ENCODE results near the gene VEZT. TPM values are rescaled to one million over a fixed set of nuclear protein-coding genes. Genes with fewer than 3 reads are reported as not detected.

VEZT gene
- polyA plus RNA-seq, 3 donors = 14.6 to 20.6 (median 16.7) TPM

- H3K27ac Mint-ChIP-seq = peak overlapping the region in 1 of 7 donors; percentile 58
- H3K4me3 Mint-ChIP-seq = no peak overlapping the region
Observed at GRCh38 chr12:95244350-95244749, 26.7 kb downstream of the VEZT start.

GRCh38 chr12:95248095-95248494 is 30.5 kb downstream of the VEZT start:
- H2AFZ ChIP-seq (ENCODE audit: insufficient read depth, low read depth, low read length, poor library complexity, severe bottlenecking) = no peak overlapping the region
- H3K9ac ChIP-seq (ENCODE audit: insufficient read depth, low read length, poor library complexity, severe bottlenecking) = no peak overlapping the region
- no peaks in the 10 kb centered on the region for H3K27me3 ChIP-seq (ENCODE audit: control insufficient read depth in 2 of 2, insufficient read depth in 2 of 2, low read length in 2 of 2)
- H4K20me1 ChIP-seq (ENCODE audit: insufficient read depth, low read length) = no peaks in the 10 kb centered on the region
- Mint-ChIP-seq H3K36me3 (peaks cover 26 to 33% of the 10 kb centered on the region in 2 donors), H3K4me1 (no peaks in the 10 kb centered on the region), H3K27ac (no peak overlapping the region), H3K27me3 (ENCODE audit: low read depth in 3 of 3) (peaks cover 0 to 2% (median 0%) of the 10 kb centered on the region in 3 donors), H3K9me3 (no peaks in the 10 kb centered on the region), H3K4me3 (no peak overlapping the region)
- no peak overlapping the region for H3K27ac ChIP-seq (ENCODE audit: low read depth in 1 of 2, low read length in 2 of 2)
- TF ChIP-seq CTCF (IDR thresholded peaks at IDR 0.05) = no peak
- WGBS (ENCODE audit: insufficient coverage) = no CpG with 5 or more reads among the region's 1 CpG
- H3K4me1 ChIP-seq (ENCODE audit: control insufficient read depth in 1 of 2, insufficient read depth in 2 of 2, low read length in 2 of 2) = no peaks in the 10 kb centered on the region
- H3K4me3 ChIP-seq (replicated peaks in 1 of 3; ENCODE audit: low read depth in 2 of 3, low read length in 3 of 3) = no peak overlapping the region
- no peak overlapping the region for H3K4me2 ChIP-seq (replicated peaks; ENCODE audit: extremely low read depth, low read length, poor library complexity, severe bottlenecking)
- peaks cover 22% of the 10 kb centered on the region in 2 donors for H3K36me3 ChIP-seq (replicated peaks in 1 of 2; ENCODE audit: control insufficient read depth in 1 of 2, insufficient read depth in 2 of 2, low read length in 2 of 2)
- intact Hi-C loops (cut with micrococcal nuclease) = no loop called here
- H3K79me2 ChIP-seq (ENCODE audit: insufficient read depth, low read length) = peaks cover 5% of the 10 kb centered on the region
- no peaks in the 10 kb centered on the region for H3K9me3 ChIP-seq (replicated peaks in 1 of 2; ENCODE audit: control insufficient read depth in 1 of 2, insufficient read depth in 1 of 2, low read length in 2 of 2)
- no peak for DNase-seq

More at GRCh38 chr12:95244350-95244749, 26.7 kb downstream of the VEZT start:
- peaks cover 14% of the 10 kb centered on the region for H3K79me2 ChIP-seq (ENCODE audit: insufficient read depth, low read length)
- intact Hi-C loops (cut with micrococcal nuclease) = no loop called here
- H2AFZ ChIP-seq (ENCODE audit: insufficient read depth, low read depth, low read length, poor library complexity, severe bottlenecking) = no peak overlapping the region
- H3K36me3 Mint-ChIP-seq = peaks cover 16 to 31% of the 10 kb centered on the region in 2 donors
- peaks cover 0 to 2% (median 0%) of the 10 kb centered on the region in 7 donors for H3K9me3 Mint-ChIP-seq
- H3K4me2 ChIP-seq (replicated peaks; ENCODE audit: extremely low read depth, low read length, poor library complexity, severe bottlenecking) = no peak overlapping the region
- DNase-seq = no peak
- no peaks in the 10 kb centered on the region for H4K20me1 ChIP-seq (ENCODE audit: insufficient read depth, low read length)
- H3K27ac ChIP-seq (ENCODE audit: low read depth in 1 of 2, low read length in 2 of 2) = no peak overlapping the region
- H3K4me1 Mint-ChIP-seq = peaks cover 4% of the 10 kb centered on the region
- no peak overlapping the region for H3K4me3 ChIP-seq (replicated peaks in 1 of 3; ENCODE audit: low read depth in 2 of 3, low read length in 3 of 3)
- H3K27me3 ChIP-seq (ENCODE audit: control insufficient read depth in 2 of 2, insufficient read depth in 2 of 2, low read length in 2 of 2) = no peaks in the 10 kb centered on the region
- WGBS (ENCODE audit: insufficient coverage) = 100% methylated on average over 1 of the region's 3 CpGs
- no peaks in the 10 kb centered on the region for H3K9me3 ChIP-seq (replicated peaks in 1 of 2; ENCODE audit: control insufficient read depth in 1 of 2, insufficient read depth in 1 of 2, low read length in 2 of 2)
- no peak overlapping the region for H3K9ac ChIP-seq (ENCODE audit: insufficient read depth, low read length, poor library complexity, severe bottlenecking)
- no peaks in the 10 kb centered on the region for H3K4me1 ChIP-seq (ENCODE audit: control insufficient read depth in 1 of 2, insufficient read depth in 2 of 2, low read length in 2 of 2)
- H3K36me3 ChIP-seq (replicated peaks in 1 of 2; ENCODE audit: control insufficient read depth in 1 of 2, insufficient read depth in 2 of 2, low read length in 2 of 2) = peaks cover 14 to 19% of the 10 kb centered on the region in 2 donors
- H3K27me3 Mint-ChIP-seq (ENCODE audit: low read depth in 3 of 3) = peaks cover 0 to 2% (median 0%) of the 10 kb centered on the region in 3 donors
- TF ChIP-seq CTCF (IDR thresholded peaks at IDR 0.05) = no peak

Measured in CD14-positive monocyte (primary cell).